Gastroesophageal sphincter (tissue), 4 donors: ENCODE measurements around the gene AFTPH. TPM values are rescaled to one million over a fixed set of nuclear protein-coding genes. Genes with fewer than 3 reads are reported as not detected.

ENCODE experiments used
- ATAC-seq: fragments of 150-250 bp; one replicate; pipeline ENCODE4 v1.9.1; 2016; ENCODE audit warnings: mild to moderate bottlenecking, moderate library complexity
- H3K27ac ChIP-seq, 4 donors: fragments of 200-600 bp; sonication (generic) in 3 of 4; 1 replicate in 3 of 4; 2 replicates in 1 of 4; pipeline ENCODE4 v1.5.1; 2016 to 2019
- H3K27me3 ChIP-seq: fragments of 200-600 bp; sonication (generic); one replicate; pipeline ENCODE4 v1.5.1; 2019
- H3K36me3 ChIP-seq, 2 donors: fragments of 200-600 bp; sonication (generic); one replicate each; pipeline ENCODE4 v1.5.1; 2019; ENCODE audit warnings: control low read depth in 1 of 2
- H3K4me1 ChIP-seq, 3 donors: fragments of 200-600 bp; sonication (generic); 1 replicate in 2 of 3; 2 replicates in 1 of 3; pipeline ENCODE4 v1.5.1; 2016 to 2019; ENCODE audit warnings: control low read depth in 2 of 3
- H3K4me3 ChIP-seq, 2 donors: fragments of 200-600 bp; sonication (generic); one replicate each; pipeline ENCODE4 v1.5.1; 2019; ENCODE audit warnings: mild to moderate bottlenecking in 1 of 2, moderate library complexity in 1 of 2
- H3K9me3 ChIP-seq, 3 donors: fragments of 200-600 bp; sonication (generic); one replicate each; pipeline ENCODE4 v1.5.1; 2017 to 2019; ENCODE audit warnings: control low read depth in 2 of 3
- EP300 ChIP-seq: sonication (generic); formaldehyde crosslinking; IDR thresholded peaks from one replicate; pipeline ENCODE4 v1.6.1; 2017; ENCODE audit warnings: antibody characterized with exemption, mild to moderate bottlenecking
- POLR2A ChIP-seq, 2 donors: fragments of 450-650 bp; IDR thresholded peaks; one replicate each; pipeline ENCODE4 v1.6.1; 2017; ENCODE audit warnings: antibody characterized with exemption in 2 of 2, mild to moderate bottlenecking in 2 of 2, moderate library complexity in 1 of 2
- POLR2AphosphoS5 ChIP-seq: sonication (generic); formaldehyde crosslinking; IDR thresholded peaks from one replicate; pipeline ENCODE4 v1.6.1; 2017; ENCODE audit warnings: antibody characterized with exemption
- WGBS, 2 donors: methylation state at CpG; one replicate each; pipeline ENCODE4 v1.1.5; 2018; ENCODE audit warnings: low coverage in 1 of 2; 5-methylcytosine and 5-hydroxymethylcytosine counted together
- total RNA-seq, 4 donors: library from RNA; depleted of rRNA; stranded (reverse); fragments of >200 nt; gene quantifications; one replicate each; pipeline ENCODE4 v1.1.0, GENCODE V29; 2016
- TF ChIP-seq, protein P1 (sequence below), 4 experiments: fragments of 200-600 bp in 2 of 4; fragments of 450-650 bp in 2 of 4; sonication (generic) in 1 of 4; IDR thresholded peaks; one replicate each; pipeline ENCODE4 v1.5.1; 2017 to 2019; ENCODE audit warnings: antibody characterized with exemption in 4 of 4, mild to moderate bottlenecking in 2 of 4, moderate library complexity in 2 of 4

The AFTPH gene
- total RNA-seq, 4 donors from 2014 or later = 33.0 to 53.5 (median 41.6) TPM

DNA sequence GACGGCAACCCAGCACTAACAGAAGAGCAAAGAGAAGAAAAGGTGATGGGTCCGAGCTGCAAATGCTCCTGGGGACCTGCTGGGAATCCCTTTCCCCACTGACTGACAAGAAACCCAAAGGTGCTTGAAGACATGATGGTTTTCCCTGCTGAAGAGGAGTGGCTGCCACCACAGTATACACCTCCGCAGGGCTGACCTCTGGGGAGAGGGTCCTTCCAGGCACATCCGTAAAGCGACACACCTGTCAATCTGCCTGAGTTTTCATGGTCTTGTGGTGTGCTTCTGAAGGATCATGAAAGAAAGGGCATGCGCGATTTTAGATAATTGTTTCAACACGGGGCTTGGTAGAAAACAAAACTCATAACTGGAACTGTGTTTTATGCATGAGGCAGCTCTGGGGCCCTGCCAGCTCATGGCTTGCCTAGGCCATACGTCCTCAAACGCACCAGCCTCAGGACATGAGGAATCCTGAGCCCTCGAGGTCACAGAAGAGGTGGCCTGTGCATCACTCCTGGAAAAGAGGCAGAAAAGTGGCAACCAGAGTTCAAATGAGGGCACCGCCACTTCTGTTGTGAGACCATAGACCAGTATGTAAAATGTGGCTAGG is 77.8 kb downstream of the AFTPH start:
- Histone ChIP-seq H3K9me3 (no peaks in the 10 kb centered on the region), H3K4me1 (peaks cover 0 to 12% (median 0%) of the 10 kb centered on the region in 3 donors), H3K27ac (no peak overlapping the region), H3K4me3 (no peak overlapping the region), H3K36me3 (no peaks in the 10 kb centered on the region), H3K27me3 (no peaks in the 10 kb centered on the region)
- ATAC-seq = no peak
- WGBS, 2 donors = 78 to 82% methylated on average over 6 to 7 of the region's 12 CpGs
- TF ChIP-seq POLR2AphosphoS5 (no peak), EP300 (no peak), POLR2A (IDR thresholded peaks at IDR 0.05) (no peak)
- TF ChIP-seq, protein P1, sequence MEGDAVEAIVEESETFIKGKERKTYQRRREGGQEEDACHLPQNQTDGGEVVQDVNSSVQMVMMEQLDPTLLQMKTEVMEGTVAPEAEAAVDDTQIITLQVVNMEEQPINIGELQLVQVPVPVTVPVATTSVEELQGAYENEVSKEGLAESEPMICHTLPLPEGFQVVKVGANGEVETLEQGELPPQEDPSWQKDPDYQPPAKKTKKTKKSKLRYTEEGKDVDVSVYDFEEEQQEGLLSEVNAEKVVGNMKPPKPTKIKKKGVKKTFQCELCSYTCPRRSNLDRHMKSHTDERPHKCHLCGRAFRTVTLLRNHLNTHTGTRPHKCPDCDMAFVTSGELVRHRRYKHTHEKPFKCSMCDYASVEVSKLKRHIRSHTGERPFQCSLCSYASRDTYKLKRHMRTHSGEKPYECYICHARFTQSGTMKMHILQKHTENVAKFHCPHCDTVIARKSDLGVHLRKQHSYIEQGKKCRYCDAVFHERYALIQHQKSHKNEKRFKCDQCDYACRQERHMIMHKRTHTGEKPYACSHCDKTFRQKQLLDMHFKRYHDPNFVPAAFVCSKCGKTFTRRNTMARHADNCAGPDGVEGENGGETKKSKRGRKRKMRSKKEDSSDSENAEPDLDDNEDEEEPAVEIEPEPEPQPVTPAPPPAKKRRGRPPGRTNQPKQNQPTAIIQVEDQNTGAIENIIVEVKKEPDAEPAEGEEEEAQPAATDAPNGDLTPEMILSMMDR (IDR thresholded peaks at IDR 0.05) = no peak

GRCh38 chr2:64602436-64602835 is 78.3 kb downstream of the AFTPH start:
- H3K27ac ChIP-seq = no peak overlapping the region
- no peaks in the 10 kb centered on the region for H3K9me3 ChIP-seq
- TF ChIP-seq EP300 (no peak), POLR2AphosphoS5 (no peak), POLR2A (IDR thresholded peaks at IDR 0.05) (no peak)
- TF ChIP-seq, protein P1 (IDR thresholded peaks at IDR 0.05) = no peak
- WGBS, 2 donors = 93 to 100% methylated on average over 1 to 10 of the region's 11 CpGs
- H3K27me3 ChIP-seq = no peaks in the 10 kb centered on the region
- H3K4me3 ChIP-seq = no peak overlapping the region
- peaks cover 0 to 15% (median 0%) of the 10 kb centered on the region in 3 donors for H3K4me1 ChIP-seq
- H3K36me3 ChIP-seq = no peaks in the 10 kb centered on the region
- ATAC-seq = no peak

DNA sequence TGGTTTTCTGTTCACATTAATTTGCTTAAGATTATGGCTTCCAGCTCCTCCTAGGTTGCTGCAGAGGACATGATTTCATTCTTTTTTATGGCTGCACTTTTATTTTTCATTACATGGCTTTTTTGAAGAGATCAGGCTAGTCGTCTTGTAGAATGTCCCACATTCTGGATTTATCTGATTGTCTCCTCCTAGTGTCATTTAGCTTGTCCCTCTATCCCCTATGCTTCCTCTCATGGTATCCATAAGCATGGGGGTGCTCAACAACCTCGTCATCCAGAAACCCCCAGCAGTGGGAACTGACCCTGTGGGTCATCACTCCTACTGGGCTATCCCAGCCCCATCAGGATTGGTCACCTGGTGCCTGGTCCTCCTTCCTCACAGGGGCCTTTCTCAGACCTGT is 80.0 kb downstream of the AFTPH start:
- ATAC-seq = no peak
- WGBS, 2 donors = 91 to 100% methylated on average over 1 to 2 of the region's 2 CpGs
- Histone ChIP-seq H3K4me1 (peaks cover 0 to 28% (median 0%) of the 10 kb centered on the region in 3 donors), H3K36me3 (no peaks in the 10 kb centered on the region), H3K9me3 (no peaks in the 10 kb centered on the region), H3K27me3 (no peaks in the 10 kb centered on the region), H3K27ac (no peak overlapping the region), H3K4me3 (no peak overlapping the region)
- TF ChIP-seq, protein P1 (IDR thresholded peaks at IDR 0.05) = no peak
- TF ChIP-seq EP300 (no peak), POLR2A (IDR thresholded peaks at IDR 0.05) (no peak), POLR2AphosphoS5 (no peak)

DNA sequence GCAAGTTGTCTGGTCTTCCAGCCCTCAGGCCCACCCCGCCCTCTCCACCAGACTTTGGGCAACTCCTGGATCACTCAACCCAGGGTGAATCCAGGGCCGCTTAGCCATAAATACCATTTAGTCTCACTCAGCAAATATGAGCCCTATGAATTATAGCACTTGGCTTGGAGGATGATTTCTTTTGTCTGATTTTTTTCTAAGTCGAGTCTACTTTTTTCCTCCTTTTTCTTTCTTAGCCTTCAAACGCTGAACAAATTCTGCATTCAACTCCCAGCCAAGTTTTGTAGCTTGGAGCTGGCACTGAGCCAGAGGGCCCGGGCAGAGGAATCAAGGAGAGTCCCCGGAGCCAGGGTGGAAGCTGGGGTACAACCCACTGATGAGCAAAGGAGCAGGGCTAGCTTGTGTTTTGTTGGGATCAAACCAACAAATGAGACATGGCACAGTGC is 80.9 kb downstream of the AFTPH start:
- TF ChIP-seq, protein P1 (IDR thresholded peaks at IDR 0.05) = no peak
- TF ChIP-seq EP300 (no peak), POLR2AphosphoS5 (no peak), POLR2A (IDR thresholded peaks at IDR 0.05) (no peak)
- H3K36me3 ChIP-seq = no peaks in the 10 kb centered on the region
- WGBS, 2 donors = 20 to 42% methylated on average over 3 to 6 of the region's 6 CpGs
- H3K27ac ChIP-seq = no peak overlapping the region
- ATAC-seq = no peak
- no peak overlapping the region for H3K4me3 ChIP-seq
- peaks cover 0 to 34% (median 0%) of the 10 kb centered on the region in 3 donors for H3K4me1 ChIP-seq
- no peaks in the 10 kb centered on the region for H3K9me3 ChIP-seq
- H3K27me3 ChIP-seq = no peaks in the 10 kb centered on the region

DNA sequence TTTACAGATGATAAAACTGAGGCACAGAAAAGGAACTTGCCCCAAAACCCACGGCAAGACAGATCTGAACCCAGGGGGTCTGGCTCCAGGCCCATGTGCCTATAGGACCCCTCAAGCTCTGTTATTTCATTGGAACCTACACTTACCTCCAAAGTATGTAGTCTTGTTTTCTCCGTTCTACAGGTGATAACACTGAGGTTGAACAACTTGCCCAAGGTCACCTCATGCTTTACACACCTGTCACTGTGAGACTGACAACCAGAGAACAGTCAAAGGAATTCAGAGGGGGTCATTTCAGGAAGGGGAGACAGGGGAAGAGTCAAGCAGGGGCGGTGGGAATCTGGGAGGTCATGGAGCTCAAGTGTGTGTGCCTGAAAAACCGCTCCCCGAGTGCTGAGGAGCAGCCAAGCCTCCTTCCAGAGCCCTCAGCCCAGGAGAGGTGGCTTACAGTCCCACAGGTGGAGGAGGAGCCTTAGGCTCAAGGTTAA is 81.9 kb downstream of the AFTPH start:
- Histone ChIP-seq H3K27me3 (no peaks in the 10 kb centered on the region), H3K27ac (no peak overlapping the region), H3K4me1 (peaks cover 0 to 34% (median 0%) of the 10 kb centered on the region in 3 donors), H3K4me3 (no peak overlapping the region), H3K9me3 (no peaks in the 10 kb centered on the region), H3K36me3 (no peaks in the 10 kb centered on the region)
- TF ChIP-seq POLR2AphosphoS5 = no peak
- TF ChIP-seq EP300 = no peak
- TF ChIP-seq, protein P1 (IDR thresholded peaks at IDR 0.05) = no peak
- no peak for TF ChIP-seq POLR2A (IDR thresholded peaks at IDR 0.05)
- WGBS, 2 donors = 100% methylated on average over 1 to 5 of the region's 5 CpGs
- no peak for ATAC-seq
